Medulla oblongata (tissue), 1 donor: Measurements from ENCODE around the gene UMODL1.
"Not testable (repeated sequence)": the region's sequence is repeated elsewhere in the genome, so short reads cannot be mapped to it uniquely, and the experiment has no call there.

Experiments used
- DNase-seq: peaks from one replicate; pipeline ENCODE4 v3.0.0-alpha.2; 2015; ENCODE audit errors: extremely low spot score

The UMODL1 gene

GRCh38 chr21:42161956-42162681 lies 91.0 kb downstream of the UMODL1 start:
- no peak for DNase-seq

- no peak for DNase-seq
Observed at GRCh38 chr21:42162831-42163510, 91.9 kb downstream of the UMODL1 start.

GRCh38 chr21:42163511-42163863 lies 92.4 kb downstream of the UMODL1 start:
- DNase-seq = no peak

DNA sequence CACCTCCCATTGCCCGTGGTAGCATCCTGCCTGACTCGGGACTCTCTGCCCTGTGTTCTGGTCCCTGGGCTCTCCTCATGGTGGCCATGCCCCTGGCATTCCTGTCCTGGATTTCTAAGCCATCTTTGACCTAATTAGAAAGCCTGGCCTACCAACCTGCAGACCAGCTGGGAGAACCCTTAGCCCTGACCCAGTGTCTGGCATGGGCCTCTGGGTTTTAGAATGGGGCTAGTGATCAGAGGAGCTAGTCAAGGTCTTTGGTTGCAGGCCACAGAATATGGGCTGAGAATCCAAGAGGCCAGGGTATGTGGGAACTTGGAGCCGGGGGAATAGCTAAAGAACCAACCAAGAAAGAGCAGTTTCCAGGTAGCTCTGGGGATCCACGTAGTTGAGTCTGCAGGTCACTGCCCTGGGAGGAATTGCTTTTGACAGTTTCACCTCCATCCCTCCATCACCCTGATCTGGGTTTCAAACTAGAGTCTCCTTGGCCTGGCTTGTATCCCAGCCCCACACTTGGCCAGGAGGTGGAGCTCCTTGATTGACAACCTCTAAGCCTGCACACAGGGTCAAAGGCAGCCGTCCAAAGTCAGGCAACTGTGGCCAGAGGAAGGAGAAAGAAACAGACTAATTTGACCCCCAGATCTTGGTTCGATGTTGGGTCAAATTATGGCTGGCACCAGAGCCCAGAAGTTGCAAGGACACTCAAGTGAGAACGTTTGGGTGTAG lies 93.1 kb downstream of the UMODL1 start:
- DNase-seq = peak; percentile 81

- no peak for DNase-seq
Observed at GRCh38 chr21:42164818-42165217, 93.7 kb downstream of the UMODL1 start.

GRCh38 chr21:42165901-42166300 lies 94.8 kb downstream of the UMODL1 start:
- no peak for DNase-seq

DNA sequence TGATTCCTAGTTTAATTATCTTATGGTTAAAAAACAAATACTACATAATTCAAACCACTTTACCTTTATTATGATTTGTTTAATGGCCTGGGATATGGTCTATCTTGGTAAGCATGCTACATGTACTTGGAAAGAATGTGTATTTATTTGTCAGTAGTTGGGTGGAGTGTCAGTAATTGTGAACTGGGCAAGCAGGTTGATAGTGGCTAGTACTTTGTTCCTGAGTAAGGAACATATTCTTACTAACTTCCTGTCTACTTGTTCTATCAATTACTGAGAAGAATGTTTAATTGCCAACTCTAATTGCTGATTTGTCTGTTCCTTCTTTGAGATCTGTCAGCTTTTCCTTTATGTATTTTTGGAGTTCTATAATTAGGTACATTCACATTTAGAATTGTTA lies 98.6 kb downstream of the UMODL1 start:
- DNase-seq = no peak

DNA sequence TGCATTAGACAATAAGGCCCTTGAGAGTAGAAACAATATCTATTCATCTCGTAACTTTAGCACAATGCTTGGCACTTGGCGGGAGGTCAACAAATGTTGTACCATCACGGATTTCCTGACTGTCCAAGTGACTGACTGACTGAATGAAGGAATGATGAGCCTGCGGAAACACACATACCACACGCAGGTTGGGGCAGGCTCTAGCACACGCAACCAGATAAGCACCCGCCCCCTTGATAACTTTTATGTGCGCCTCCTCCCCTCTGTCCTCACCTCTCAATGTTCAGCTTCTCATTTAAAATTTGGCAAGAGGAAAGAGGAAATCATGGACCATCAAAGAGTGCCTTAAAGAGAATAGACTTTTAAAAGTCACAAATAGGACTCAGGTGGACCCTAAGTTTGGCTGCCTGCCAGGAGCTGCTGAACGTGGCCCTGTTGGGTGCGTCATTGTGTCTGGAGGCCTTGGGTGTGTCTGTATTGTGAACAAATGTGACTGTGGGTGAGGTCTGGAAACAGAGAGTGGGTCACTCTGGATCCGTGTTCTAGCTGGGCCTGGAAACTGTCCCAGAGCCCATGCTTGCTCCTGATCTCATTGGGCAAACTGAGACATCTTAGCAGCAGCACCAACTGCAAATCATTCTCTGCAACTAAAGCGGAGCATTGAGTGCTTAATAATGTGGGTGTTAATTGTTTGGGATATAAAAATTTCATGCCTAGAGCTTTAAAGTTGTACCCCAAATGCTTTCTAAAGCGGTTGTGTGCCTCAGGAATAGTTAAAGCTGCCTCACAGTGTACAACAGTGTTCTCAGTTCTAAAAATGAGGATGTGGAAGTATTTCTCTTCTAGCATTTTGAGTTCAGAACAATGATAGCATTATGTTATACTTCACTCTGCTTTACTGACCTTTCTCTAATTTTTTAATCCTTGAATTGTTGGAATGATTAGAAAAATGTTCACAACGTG lies 100.3 kb downstream of the UMODL1 start:
- DNase-seq = peak; percentile 82

DNA sequence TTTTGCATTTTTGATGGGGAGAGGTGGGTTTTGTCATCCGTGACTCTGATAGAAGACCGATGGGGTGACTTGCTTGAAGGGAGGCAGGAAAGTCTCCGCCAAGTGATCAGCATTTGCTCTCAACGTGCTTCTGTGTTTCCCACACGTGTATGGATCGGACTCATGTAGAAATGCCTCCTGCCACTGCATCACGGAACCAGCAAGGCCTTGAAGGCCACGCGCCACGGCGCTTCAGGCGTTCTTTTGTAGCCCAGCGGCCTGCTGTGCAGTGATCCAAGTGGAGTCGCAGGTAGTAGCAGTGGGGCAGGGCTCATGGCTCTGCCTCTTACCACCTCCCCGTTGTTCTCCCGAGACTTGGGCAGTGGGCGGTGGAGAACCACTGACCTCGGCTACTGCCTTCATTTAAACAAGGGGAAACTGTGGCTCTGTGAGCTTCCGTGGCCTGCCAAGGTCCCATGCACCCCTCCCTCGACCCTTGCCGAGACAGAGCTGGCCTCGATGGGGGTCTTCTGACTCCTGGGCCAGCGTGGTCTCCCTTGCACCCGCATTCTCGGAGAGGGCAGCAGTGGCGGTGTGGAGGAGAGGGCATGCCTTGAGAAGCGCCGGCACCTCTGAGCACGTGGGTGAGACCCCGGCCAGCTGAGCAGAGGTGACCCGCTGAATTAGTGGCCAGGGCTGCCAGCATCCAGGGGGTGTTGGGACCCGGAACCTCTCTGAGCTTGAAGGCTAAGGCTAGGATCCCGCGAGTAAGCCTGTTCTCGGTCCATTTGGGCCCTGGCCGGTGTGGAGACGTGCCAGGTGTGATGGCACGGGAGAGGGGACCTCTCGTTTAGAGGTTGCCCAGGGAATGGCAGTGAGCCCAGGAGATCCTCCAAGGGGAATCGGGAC lies 101.7 kb downstream of the UMODL1 start:
- DNase-seq = no peak

DNA sequence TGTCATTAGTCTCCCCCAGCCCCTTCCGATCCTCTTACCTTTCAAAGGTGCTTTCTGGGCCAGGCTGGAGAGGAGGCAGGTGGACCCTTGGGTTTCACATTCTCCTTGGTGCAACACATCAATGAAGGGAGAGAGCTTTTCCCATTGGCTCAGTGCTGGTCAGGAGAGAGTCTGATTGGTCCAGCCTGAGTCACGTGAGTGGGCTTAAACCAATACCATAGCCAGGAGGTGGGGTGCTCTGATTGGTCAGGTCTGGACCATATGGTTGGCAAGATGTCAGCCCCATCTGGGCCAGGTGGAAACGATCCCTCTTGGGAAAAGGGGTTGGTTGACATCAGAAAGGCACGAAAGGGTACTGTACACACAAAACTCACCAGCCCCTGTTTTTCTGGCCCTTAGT lies 103.1 kb downstream of the UMODL1 start:
- no peak for DNase-seq

- DNase-seq = no peak
Observed at GRCh38 chr21:42175110-42175710, 104.1 kb downstream of the UMODL1 start.

DNA sequence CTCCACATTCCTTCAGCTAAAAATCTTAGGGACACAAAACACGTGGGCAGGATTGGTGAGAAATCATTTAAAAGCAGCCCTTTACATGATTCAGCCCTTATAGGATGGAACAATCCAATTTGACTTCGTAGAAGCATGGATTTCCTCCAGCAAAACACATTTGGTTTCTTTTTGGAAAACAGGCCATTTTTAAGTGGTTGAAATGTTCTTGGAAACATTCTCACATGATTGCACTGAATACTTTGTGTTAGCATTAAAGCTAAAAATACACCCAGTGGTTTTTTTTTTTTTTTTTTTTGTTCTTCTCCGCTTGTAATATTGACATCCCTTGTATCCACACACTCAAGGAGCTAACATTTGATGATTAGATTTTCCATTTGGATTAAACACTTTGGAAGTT lies 105.7 kb downstream of the UMODL1 start:
- no peak for DNase-seq

GRCh38 chr21:42179316-42179715 lies 108.2 kb downstream of the UMODL1 start:
- DNase-seq = no peak

DNA sequence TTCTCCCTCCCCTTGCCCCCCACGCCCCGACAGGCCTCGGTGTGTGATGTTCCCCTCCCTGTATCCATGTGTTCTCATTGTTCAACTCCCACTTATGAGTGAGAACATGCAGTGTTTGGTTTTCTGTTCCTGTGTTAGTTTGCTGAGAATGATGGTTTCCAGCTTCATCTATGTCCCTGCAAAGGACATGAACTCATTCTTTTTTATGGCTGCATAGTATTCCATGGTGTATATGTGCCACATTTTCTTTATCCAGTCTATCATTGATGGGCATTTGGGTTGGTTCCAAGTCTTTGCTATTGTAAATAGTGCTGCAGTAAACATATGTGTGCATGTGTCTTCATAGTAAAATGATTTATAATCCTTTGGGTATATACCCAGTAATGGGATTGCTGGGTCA lies 108.9 kb downstream of the UMODL1 start:
- not testable (repeated sequence) for DNase-seq

DNA sequence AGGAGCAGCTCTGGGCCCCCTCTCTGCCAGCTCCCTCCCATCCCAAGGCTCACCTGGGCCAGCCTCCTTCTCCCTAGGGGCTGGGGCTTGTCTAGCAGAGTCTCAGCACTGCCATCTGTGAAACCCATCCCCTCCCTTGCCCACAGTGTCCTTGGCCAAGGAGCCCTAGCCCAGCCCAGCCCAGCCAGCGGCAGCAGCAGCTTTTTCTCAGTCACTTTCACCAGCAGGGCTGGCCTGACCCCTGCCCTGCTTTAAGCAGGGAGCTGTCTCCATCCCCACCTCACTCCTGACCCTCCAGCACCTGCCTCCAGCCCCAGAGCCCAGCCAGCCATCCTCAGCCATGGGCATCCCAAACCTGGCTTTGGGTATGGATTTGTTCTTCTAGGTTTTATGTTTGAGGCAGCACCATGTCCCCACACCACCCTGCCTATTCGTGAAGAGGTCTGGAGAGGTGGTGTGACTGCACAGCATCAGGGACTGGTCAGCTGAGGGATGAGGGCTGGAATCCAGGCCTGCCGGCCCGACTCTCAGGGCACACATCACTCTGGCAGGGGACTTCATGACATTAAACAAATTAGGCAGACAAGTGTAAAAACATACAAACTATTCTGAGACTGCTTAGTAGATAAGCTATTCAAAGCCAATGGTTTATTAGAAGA lies 111.7 kb downstream of the UMODL1 start:
- DNase-seq = no peak

- no peak for DNase-seq
Observed at GRCh38 chr21:42183374-42184266, 112.5 kb downstream of the UMODL1 start.

DNA sequence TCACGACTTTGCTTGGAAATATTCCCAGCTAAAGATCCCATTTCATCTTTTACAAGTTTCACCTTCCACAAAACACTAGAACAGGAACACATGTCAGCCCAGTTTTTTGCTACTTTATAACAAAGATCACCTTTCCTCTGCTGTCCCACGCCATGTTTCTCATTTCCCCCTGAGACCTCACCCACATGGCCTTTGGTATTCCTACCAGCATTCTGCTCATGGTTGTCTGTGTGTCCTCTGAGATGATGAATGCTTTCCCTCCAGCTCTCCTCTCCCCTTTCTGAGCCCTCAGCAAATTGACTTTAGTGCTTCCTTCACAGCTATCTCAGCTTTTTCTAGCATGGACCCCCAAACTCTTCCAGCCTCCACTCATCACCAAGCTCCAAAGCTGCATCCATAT lies 115.5 kb downstream of the UMODL1 start:
- no peak for DNase-seq

DNA sequence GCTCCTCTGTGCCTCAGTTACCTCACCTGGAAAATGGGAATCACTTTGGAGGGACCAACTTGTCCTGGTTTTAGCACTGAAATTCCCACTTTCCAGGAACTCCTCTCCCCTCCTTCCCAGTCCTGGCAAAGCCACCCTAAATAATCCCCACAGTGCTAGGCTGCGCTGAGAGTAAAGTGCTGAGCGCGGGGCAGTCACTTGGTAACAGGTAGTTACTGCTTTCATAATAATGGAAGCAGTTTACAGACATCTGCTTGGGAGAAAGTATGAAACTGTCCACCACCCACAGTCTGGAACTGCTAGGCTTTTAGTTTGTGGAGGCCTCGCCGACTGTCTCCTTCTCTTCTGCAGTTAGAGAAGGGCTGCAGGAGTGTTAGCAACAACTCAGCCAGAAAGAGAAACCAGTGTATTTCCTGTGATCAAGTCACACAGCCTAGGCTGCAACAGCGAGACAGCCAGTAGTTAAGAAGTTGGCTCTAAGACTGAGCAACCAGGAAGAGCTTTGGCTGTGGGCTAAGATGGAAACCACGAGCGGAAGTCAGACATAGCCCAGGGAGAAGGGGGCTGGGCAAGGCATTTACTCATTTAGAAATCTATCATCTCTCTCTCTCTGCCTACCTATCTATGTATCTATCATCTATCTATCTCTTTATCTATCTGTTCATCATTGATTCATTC lies 117.0 kb downstream of the UMODL1 start:
- peak; percentile 74 for DNase-seq
